Upper lobe of left lung (tissue), 6 donors: Measurements from ENCODE around the gene UBAP2. TPM values are rescaled to one million over a fixed set of nuclear protein-coding genes. Genes with fewer than 3 reads are reported as not detected.

ENCODE experiments used
- ATAC-seq, 2 donors: fragments of 200-7000 bp; cut with Tn5 transposase; one replicate each; pipeline ENCODE4 v1.9.1; 2022; ENCODE audit warnings: mild to moderate bottlenecking in 2 of 2, moderate library complexity in 2 of 2; ENCODE audit not compliant: low FRiP score in 2 of 2
- DNase-seq, 2 donors: peaks; one replicate each; pipeline ENCODE4 v3.0.0-alpha.2; 2019 to 2020
- H3K27ac ChIP-seq, 4 donors: fragments of 200-600 bp; sonication (generic); one replicate each; pipeline ENCODE4 v1.5.1; 2016 to 2019
- H3K27me3 ChIP-seq, 4 donors: fragments of 200-600 bp; sonication (generic); one replicate each; pipeline ENCODE4 v1.5.1; 2017 to 2019
- H3K36me3 ChIP-seq, 4 donors: fragments of 200-600 bp; sonication (generic); one replicate each; pipeline ENCODE4 v1.5.1; 2016 to 2019
- H3K4me1 ChIP-seq, 4 donors: fragments of 200-600 bp; sonication (generic); one replicate each; pipeline ENCODE4 v1.5.1; 2018 to 2019
- H3K4me3 ChIP-seq, 4 donors: fragments of 200-600 bp; sonication (generic); one replicate each; pipeline ENCODE4 v1.5.1; 2017 to 2019; ENCODE audit warnings: mild to moderate bottlenecking in 2 of 4, moderate library complexity in 1 of 4
- H3K9me3 ChIP-seq, 4 donors: fragments of 200-600 bp; sonication (generic); one replicate each; pipeline ENCODE4 v1.5.1; 2018 to 2019
- EP300 ChIP-seq, 4 donors: sonication (generic); formaldehyde crosslinking; IDR thresholded peaks; one replicate each; pipeline ENCODE4 v1.5.1; 2017; ENCODE audit warnings: antibody characterized with exemption in 4 of 4, control low read depth in 2 of 4
- POLR2A ChIP-seq, 4 donors: fragments of 450-650 bp; IDR thresholded peaks; one replicate each; pipeline ENCODE4 v1.5.1; 2016 to 2017; ENCODE audit warnings: antibody characterized with exemption in 4 of 4, mild to moderate bottlenecking in 2 of 4
- POLR2AphosphoS5 ChIP-seq, 2 donors: sonication (generic); formaldehyde crosslinking; IDR thresholded peaks; one replicate each; pipeline ENCODE4 v1.5.1; 2017; ENCODE audit warnings: antibody characterized with exemption in 2 of 2
- WGBS, 2 donors: methylation state at CpG; one replicate each; pipeline ENCODE4 v1.1.5; 2017 to 2018; 5-methylcytosine and 5-hydroxymethylcytosine counted together
- total RNA-seq, 6 donors: library from RNA; depleted of rRNA in 4 of 6; stranded (reverse); fragments of >200 nt in 4 of 6; gene quantifications; one replicate each; pipeline versions ENCODE4 v1.1.0 to v1.2.1, GENCODE V29; 2016 to 2021
- TF ChIP-seq, protein P1 (sequence below), 6 experiments: fragments of 450-650 bp in 4 of 6; fragments of 200-600 bp in 2 of 6; sonication (generic) in 2 of 6; IDR thresholded peaks; one replicate each; pipeline ENCODE4 v1.5.1; 2016 to 2019; ENCODE audit warnings: antibody characterized with exemption in 6 of 6
- donor health status: DM: no; HTN: no; CAD: no; lungs with moderate emphysema.
- donor health status: DM: no; HTN: yes; CAD: no; lungs with severe emphysema.

UBAP2 gene
- total RNA-seq, 6 donors from 2014 or later: 22.3 to 48.2 (median 35.3) TPM

DNA sequence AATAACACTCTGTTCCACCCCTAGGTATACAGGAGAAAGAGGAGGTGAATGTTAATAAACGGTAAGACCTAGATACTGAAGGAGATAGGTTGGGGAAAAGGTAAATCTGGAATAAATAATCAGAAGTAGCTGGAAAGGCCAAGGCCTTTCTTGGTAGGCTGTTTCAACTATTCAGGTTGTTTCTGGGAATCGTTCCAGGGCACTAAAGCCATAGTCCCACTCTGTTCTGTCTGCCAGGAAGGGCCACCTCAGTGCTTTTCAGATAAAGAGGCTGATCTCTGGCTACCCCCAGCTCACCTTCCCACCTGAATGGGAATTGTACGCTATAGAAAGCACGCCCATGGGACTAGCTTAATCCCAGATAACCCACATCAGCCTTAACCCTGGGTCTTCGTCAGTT lies 44.9 kb upstream of the UBAP2 start:
- H3K36me3 ChIP-seq: peaks cover 60 to 100% (median 88%) of the 10 kb centered on the region in 4 donors
- no peak overlapping the region for H3K4me3 ChIP-seq
- H3K27me3 ChIP-seq: no peaks in the 10 kb centered on the region
- no peak for DNase-seq
- no peak for ATAC-seq
- TF ChIP-seq, protein P1, sequence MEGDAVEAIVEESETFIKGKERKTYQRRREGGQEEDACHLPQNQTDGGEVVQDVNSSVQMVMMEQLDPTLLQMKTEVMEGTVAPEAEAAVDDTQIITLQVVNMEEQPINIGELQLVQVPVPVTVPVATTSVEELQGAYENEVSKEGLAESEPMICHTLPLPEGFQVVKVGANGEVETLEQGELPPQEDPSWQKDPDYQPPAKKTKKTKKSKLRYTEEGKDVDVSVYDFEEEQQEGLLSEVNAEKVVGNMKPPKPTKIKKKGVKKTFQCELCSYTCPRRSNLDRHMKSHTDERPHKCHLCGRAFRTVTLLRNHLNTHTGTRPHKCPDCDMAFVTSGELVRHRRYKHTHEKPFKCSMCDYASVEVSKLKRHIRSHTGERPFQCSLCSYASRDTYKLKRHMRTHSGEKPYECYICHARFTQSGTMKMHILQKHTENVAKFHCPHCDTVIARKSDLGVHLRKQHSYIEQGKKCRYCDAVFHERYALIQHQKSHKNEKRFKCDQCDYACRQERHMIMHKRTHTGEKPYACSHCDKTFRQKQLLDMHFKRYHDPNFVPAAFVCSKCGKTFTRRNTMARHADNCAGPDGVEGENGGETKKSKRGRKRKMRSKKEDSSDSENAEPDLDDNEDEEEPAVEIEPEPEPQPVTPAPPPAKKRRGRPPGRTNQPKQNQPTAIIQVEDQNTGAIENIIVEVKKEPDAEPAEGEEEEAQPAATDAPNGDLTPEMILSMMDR (IDR thresholded peaks at IDR 0.05): no peak
- no peak for TF ChIP-seq POLR2AphosphoS5 (IDR thresholded peaks at IDR 0.05)
- TF ChIP-seq POLR2A (IDR thresholded peaks at IDR 0.05): no peak
- H3K4me1 ChIP-seq: no peaks in the 10 kb centered on the region
- WGBS, 2 donors: 93 to 98% methylated on average over 5 of the region's 5 CpGs
- no peaks in the 10 kb centered on the region for H3K9me3 ChIP-seq
- no peak overlapping the region for H3K27ac ChIP-seq

DNA sequence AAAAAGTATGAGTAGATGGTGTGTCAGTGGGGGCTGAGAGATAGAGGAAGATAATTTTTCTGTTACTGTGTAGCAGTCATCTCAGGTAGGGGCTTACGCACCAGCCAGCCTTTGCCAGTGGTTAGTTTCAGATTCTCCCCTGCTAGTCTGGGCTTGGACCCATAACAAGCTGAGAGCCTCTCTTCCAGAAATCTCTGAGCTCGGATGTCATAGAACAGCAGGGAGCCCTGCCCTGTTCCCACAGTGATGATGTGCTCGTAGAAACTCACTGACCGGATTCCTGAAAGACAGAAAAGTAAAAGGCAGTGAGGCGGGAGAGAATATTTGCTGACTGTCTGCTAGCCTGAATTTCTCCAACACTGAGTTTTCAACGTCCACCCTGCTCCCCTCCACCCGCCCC lies 40.6 kb upstream of the UBAP2 start:
- no peaks in the 10 kb centered on the region for H3K27me3 ChIP-seq
- no peak for DNase-seq
- ATAC-seq: peak in 1 of 2 donors; percentile 49
- H3K4me1 ChIP-seq: no peaks in the 10 kb centered on the region
- TF ChIP-seq POLR2AphosphoS5 (IDR thresholded peaks at IDR 0.05) (no peak), POLR2A (IDR thresholded peaks at IDR 0.05) (no peak), EP300 (IDR thresholded peaks at IDR 0.05) (no peak)
- TF ChIP-seq, protein P1 (IDR thresholded peaks at IDR 0.05): no peak
- H3K27ac ChIP-seq: no peak overlapping the region
- no peaks in the 10 kb centered on the region for H3K9me3 ChIP-seq
- peaks cover 54 to 90% (median 71%) of the 10 kb centered on the region in 4 donors for H3K36me3 ChIP-seq
- 95 to 98% methylated on average over 7 of the region's 7 CpGs for WGBS, 2 donors
- H3K4me3 ChIP-seq: no peak overlapping the region

DNA sequence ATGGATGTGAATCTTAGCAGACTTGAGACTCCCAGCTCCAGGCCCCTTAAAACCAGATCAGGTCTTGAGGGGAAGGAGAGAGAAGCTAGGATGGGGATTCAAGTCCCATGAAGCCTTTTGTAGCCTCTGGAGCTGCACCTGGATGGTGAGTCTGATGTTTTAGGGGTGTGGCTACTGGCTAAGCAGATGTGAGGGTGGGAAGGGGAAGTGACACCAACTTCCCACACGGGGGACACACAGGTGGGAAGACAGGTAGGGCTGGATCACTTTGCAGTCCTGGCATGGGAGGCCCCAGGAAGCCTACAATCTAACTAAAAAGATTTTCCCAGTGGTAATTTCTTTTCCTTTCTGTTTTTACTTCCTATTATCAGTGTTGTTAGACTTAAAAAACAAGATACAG lies 38.7 kb upstream of the UBAP2 start:
- Histone ChIP-seq H3K4me1 (no peaks in the 10 kb centered on the region), H3K27me3 (no peaks in the 10 kb centered on the region), H3K27ac (peak overlapping the region in 3 of 4 donors; percentile 22 to 38 (median 38)), H3K4me3 (no peak overlapping the region), H3K9me3 (no peaks in the 10 kb centered on the region), H3K36me3 (peaks cover 39 to 70% (median 53%) of the 10 kb centered on the region in 4 donors)
- DNase-seq (no peak), ATAC-seq (no peak)
- TF ChIP-seq EP300 (IDR thresholded peaks at IDR 0.05) (no peak), POLR2AphosphoS5 (IDR thresholded peaks at IDR 0.05) (no peak), POLR2A (IDR thresholded peaks at IDR 0.05) (no peak)
- TF ChIP-seq, protein P1 (IDR thresholded peaks at IDR 0.05): no peak
- 19 to 22% methylated on average over 1 of the region's 1 CpG for WGBS, 2 donors

DNA sequence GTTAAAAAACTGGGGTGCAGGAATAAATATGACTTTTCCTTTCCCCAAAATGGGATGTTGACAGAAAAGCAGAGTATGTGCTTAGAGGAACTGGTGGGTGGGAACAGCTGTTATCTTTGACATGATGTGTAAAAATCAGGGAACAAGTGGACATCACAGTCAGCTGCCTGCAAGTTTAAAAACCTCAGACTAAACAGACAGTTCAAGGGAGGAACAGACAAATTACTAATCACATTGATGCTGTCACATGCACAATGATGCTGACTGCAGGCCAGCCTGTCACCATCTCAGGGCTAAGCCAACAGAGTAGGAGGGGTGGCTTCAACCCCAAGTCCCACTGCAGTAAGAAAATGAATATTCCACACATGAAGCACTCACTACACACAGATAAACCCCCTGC lies 38.2 kb upstream of the UBAP2 start:
- ATAC-seq: no peak
- no peak for TF ChIP-seq EP300 (IDR thresholded peaks at IDR 0.05)
- TF ChIP-seq, protein P1 (IDR thresholded peaks at IDR 0.05): no peak
- TF ChIP-seq POLR2A (IDR thresholded peaks at IDR 0.05): no peak
- TF ChIP-seq POLR2AphosphoS5 (IDR thresholded peaks at IDR 0.05): no peak
- Histone ChIP-seq H3K36me3 (peaks cover 34 to 65% (median 50%) of the 10 kb centered on the region in 4 donors), H3K27ac (peak overlapping the region in 2 of 4 donors; percentile 38 to 56), H3K9me3 (no peaks in the 10 kb centered on the region), H3K27me3 (no peaks in the 10 kb centered on the region), H3K4me1 (no peaks in the 10 kb centered on the region), H3K4me3 (no peak overlapping the region)
- DNase-seq: no peak
